ENCODE results near the gene GJC2. TPM values are rescaled to one million over a fixed set of nuclear protein-coding genes. Genes with fewer than 3 reads are reported as not detected.

GJC2 gene
- total and polyA plus RNA-seq, 2 donors (not counting 3 experiments of a cell fraction or from before 2014, with no cell fraction given): 0.58 to 1.2 TPM

- dilution Hi-C loops (cut with MboI; ENCODE audit: extremely low pct_ligation_motif_present, low sequenced_read_pairs): no loop called here
- Histone ChIP-seq H3K79me2 (ENCODE audit: control insufficient read depth, insufficient read depth, low read length) (peaks cover 44% of the 10 kb centered on the region), H3K27me3 (ENCODE audit: control insufficient read depth in 2 of 2, insufficient read depth in 2 of 2, low read length in 2 of 2) (no peaks in the 10 kb centered on the region), H3K9ac (replicated peaks; ENCODE audit: extremely low read depth, insufficient read depth, low read length) (no peak overlapping the region), H4K20me1 (replicated peaks; ENCODE audit: control insufficient read depth, extremely low read depth, insufficient read depth, low read length) (no peaks in the 10 kb centered on the region), H3K9me1 (replicated peaks; ENCODE audit: control insufficient read depth, extremely low read depth, insufficient read depth, low read length) (no peaks in the 10 kb centered on the region), H3K4me3 (replicated peaks in 1 of 3; ENCODE audit: insufficient read depth in 1 of 3, low read depth in 1 of 3, low read length in 3 of 3) (no peak overlapping the region), H3K36me3 (ENCODE audit: control insufficient read depth in 2 of 2, extremely low read depth in 1 of 2, insufficient read depth in 2 of 2, low read length in 2 of 2) (peaks cover 0 to 16% of the 10 kb centered on the region in 2 experiments), H3K27ac (ENCODE audit: insufficient read depth, low read depth, low read length) (no peak overlapping the region), H3K4me2 (ENCODE audit: insufficient read depth, low read length) (no peak overlapping the region), H3K4me1 (ENCODE audit: control insufficient read depth, extremely low read depth, insufficient read depth, low read length) (peaks cover 18% of the 10 kb centered on the region), H2AFZ (ENCODE audit: low read depth, low read length) (no peak overlapping the region), H3K9me3 (replicated peaks; ENCODE audit: control insufficient read depth, insufficient read depth, low read length) (no peaks in the 10 kb centered on the region)
- no peak for FAIRE-seq
- POLR2A ChIA-PET: no interaction called here
- TF ChIP-seq MYC (IDR thresholded peaks at IDR 0.05; ENCODE audit: low read depth, low read length): no peak
- TF ChIP-seq POLR2AphosphoS5 (IDR thresholded peaks at IDR 0.05; ENCODE audit: insufficient read depth, low read depth, low read length): no peak
- TF ChIP-seq JUN (IDR thresholded peaks at IDR 0.05; ENCODE audit: borderline replicate concordance, insufficient read depth, insufficient read length, low read depth): no peak
- TF ChIP-seq POLR2A (IDR thresholded peaks at IDR 0.05; ENCODE audit: low read depth, low read length): no peak
- no peak for TF ChIP-seq EZH2 (IDR thresholded peaks at IDR 0.05; ENCODE audit: borderline replicate concordance, low read depth, low read length, severe bottlenecking)
- TF ChIP-seq MAX (IDR thresholded peaks at IDR 0.05; ENCODE audit: insufficient read depth, insufficient read length): no peak
- TF ChIP-seq FOS (IDR thresholded peaks at IDR 0.05; ENCODE audit: borderline replicate concordance, insufficient read depth, low read length): no peak
- no peak for TF ChIP-seq GATA2 (IDR thresholded peaks at IDR 0.05; ENCODE audit: insufficient read depth, insufficient read length, low read depth, low read length)
- TF ChIP-seq CTCF (IDR thresholded peaks at IDR 0.05; ENCODE audit: extremely low read depth in 1 of 2, insufficient read depth in 1 of 2, low read depth in 1 of 2, low read length in 2 of 2): no peak
- intact Hi-C loops (cut with micrococcal nuclease): loop anchor here (1.0 kb wide), 2 partner anchors 7 to 15 kb away; partner anchors contain the start of gene GUK1
- CTCF ChIA-PET: interaction anchor here (1.2 to 1.6 kb wide), 5 partner anchors 15 to 41 kb away, joined by 3 to 12 read pairs (median 6); partner anchors contain the start of gene IBA57
- DNase-seq (ENCODE audit: low read depth, low spot score): no peak
- BruUV-seq (replicated peaks): no TSS peak
These were observed 2.0 kb upstream of the GJC2 start for GRCh38 chr1:228147768-228148167.

Data from endothelial cell of umbilical vein (primary cell).